ENCODE results near the gene ALKBH5. TPM values are rescaled to one million over a fixed set of nuclear protein-coding genes. Genes with fewer than 3 reads are reported as not detected.

Gene ALKBH5
- polyA plus RNA-seq, 5 donors = 46.8 to 75.1 (median 59.2) TPM

DNA sequence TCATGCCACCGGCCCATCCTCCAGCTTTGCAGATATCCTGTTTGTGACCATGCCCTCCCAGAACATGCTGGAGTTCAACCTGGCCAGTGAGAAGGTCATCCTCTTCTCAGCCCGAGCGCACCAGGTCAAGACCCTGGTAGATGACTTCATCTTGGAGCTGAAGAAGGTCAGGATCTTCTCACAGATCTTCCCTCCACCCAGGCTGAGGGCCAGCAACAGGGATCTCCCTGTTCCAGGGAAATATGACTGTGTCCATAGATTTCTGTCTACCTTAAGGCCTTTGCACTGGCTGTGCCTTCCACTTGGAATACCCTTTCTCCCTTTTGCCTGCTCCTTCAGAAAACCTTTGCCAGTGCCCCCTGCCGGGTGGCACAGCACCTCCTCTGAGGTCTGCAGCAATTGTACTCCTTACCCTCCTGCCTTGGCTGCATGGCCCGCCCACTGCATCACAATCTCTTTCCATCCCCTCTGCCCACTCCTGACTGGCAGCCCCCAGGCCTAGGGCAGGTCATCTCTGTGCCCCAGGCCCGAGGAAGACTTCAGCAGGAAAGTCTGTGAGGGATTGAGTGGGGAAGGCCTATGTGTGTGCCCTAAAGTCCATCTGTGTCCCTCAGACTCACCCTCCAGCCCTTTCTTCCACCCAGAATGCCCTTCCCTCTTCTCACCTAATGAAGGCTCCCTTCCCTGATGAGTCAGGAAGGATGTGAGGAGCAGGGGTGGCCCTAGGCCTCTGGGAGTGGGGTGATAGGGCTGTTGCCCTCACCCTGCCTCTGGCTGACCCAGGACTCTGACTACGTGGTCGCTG lies 27.3 kb upstream of the ALKBH5 start:
- DNase-seq = no peak

GRCh38 chr17:18156976-18157280 lies 26.7 kb upstream of the ALKBH5 start:
- DNase-seq = no peak

DNA sequence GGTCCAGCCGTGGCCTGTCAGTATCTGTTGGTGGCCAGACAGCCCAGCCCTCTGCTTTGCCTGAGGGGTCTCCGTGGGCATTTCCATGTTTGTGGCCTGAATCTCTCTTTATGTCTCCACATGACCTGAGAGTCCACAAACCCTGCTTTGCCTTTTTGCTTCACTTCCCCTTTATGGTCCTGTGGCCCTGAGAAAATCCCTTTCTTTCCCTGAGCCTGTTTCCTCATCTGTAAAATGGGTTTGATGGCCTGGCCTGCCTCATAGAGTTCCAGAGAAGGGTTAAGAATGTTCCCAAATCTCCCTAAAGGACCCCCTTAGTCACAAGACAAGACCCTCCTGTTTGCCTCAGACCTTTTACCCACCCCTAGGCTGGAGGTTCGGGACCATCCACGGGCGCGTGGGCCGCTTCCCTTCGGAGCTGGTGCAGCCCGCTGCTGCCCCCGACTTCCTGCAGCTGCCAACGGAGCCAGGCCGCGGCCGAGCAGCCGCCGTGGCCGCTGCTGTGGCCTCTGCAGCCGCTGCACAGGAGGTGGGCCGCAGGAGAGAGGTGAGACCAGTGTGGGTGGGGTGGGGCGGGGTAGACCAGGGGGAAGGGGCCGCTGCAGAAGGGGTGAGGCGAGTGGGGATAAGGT lies 26.2 kb upstream of the ALKBH5 start:
- DNase-seq = no peak

DNA sequence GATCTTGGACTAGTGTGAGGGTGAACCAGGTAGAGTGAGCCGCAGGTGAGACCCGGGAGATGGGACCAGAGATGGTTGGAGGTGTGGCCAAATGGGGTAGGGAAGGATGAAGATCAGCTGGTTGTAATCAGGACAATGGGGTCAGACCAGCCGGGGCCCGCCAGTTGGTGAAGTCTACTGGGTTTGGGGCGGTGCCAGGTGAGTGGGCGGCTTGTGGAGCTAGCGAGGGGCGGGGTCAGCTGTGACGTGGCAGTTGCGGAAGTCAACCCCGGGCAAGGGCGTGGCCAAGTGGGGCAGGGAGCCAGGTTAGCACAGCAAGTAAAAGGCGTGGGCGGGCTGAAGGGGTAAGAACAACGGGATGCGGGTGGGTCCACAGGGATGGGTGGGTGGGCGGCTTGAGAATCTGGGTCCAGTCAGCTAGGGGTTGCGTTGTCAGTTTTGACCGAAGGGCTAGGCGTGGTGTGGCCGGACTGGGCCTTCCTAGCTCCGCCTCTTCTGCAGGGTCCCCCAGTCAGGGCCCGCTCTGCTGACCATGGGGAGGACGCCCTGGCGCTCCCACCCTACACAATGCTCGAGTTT lies 25.5 kb upstream of the ALKBH5 start:
- peak; percentile 80 to 86 for DNase-seq

DNA sequence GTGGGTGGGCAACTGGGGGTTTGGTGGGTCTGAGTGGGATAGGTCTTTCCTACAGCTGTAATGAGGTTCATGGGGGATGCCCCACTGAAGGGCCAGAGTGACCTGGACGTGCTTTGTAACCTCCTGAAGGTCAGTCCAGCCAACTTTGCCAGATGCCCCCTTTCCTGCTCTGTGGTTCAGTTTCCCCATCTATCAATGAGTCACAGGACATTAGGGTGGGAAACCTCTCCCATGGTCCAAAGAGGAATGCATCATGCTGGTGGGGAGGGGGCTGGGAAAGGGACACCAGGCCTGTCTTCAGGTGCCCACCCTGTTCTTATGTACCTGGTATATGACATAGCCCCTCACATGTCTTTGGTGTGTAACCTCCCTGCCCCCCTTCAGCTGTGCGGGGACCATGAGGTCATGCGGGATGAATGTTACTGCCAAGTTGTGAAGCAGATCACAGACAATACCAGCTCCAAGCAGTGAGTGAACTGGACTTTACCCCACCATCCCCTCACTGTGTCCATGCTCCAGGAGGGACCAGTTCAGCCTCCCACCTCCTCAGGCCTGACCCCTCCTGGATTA lies 24.0 kb upstream of the ALKBH5 start:
- no peak for DNase-seq

- DNase-seq = no peak
These were observed 23.3 kb upstream of the ALKBH5 start for GRCh38 chr17:18160128-18160856.

- no peak for DNase-seq
These were observed 22.2 kb upstream of the ALKBH5 start for GRCh38 chr17:18161207-18162145.

- no peak for DNase-seq
These were observed 20.1 kb upstream of the ALKBH5 start for GRCh38 chr17:18163547-18163946.

GRCh38 chr17:18166894-18167293 lies 16.7 kb upstream of the ALKBH5 start:
- DNase-seq = no peak

GRCh38 chr17:18167421-18167820 lies 16.2 kb upstream of the ALKBH5 start:
- no peak for DNase-seq

DNA sequence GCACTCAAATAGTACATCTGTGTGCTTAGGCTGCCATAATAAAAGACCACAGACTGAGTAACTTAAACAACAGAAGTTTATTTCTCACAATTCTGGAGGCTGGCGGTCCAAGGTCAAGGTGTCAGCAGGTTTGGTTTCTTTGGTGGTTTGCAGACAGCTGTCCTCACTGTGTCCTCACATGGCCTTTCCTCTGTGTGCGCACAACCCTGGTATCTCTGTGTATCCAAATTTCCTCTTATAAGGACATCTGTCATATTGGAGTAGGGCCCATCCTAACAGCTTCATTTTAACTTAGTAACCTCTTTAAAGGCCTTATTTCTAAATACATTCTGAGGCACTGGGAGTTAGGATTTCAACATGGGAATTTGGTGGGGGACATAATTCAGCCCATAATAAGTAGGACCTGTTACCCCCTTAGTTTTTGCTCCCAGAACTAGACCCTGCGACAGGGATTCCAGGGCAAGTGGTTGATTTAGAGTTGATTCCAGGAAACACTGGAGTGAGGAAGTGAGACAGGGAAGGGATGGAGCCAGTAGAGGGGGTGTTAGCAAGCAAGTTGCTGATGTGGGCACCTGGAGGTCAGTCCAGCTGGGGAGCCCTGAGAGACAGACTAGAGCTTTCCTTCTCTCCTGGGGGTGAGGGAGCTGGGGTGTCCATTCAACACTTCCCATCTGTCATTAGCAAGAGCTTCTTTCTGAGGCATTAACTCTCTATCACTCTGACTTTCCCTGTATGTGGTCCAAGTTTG lies 10.9 kb upstream of the ALKBH5 start:
- DNase-seq = peak in 1 of 2 donors; percentile 45

- DNase-seq = no peak
These were observed 9.9 kb upstream of the ALKBH5 start for GRCh38 chr17:18173740-18174139.

DNA sequence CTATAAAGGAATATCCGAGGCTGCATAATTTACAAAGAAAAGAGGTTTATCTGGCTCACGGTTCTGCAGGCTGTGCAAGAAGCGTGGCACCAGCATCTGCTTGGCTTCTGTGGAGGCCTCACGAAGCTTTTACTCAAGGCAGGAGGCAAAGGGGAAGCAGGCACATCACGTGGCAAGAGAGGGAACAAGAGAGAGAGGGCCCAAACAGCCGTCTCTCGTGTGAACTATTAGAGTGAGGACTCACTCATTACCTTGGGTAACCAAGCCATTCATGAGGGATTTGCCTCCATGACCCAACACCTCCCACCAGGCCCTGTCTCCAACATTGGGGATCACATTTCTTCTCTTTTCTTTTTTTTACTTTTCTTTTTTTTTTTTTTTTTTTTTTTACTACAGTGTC lies 7.5 kb upstream of the ALKBH5 start:
- no peak for DNase-seq

- no peak for DNase-seq
These were observed 6.5 kb upstream of the ALKBH5 start for GRCh38 chr17:18177133-18177532.

GRCh38 chr17:18177722-18178121 lies 5.9 kb upstream of the ALKBH5 start:
- no peak for DNase-seq

GRCh38 chr17:18179196-18179595 lies 4.4 kb upstream of the ALKBH5 start:
- DNase-seq = no peak

- no peak for DNase-seq
These were observed 3.8 kb upstream of the ALKBH5 start for GRCh38 chr17:18179804-18180203.

- DNase-seq = no peak
These were observed 2.3 kb upstream of the ALKBH5 start for GRCh38 chr17:18181358-18181757.

GRCh38 chr17:18182110-18182977 lies 1.3 kb upstream of the ALKBH5 start:
- DNase-seq = peak in 1 of 2 donors; percentile 38

Data from right lung (tissue), 5 donors.